UCSD-AML1 (cell line): ENCODE results near the gene G3BP1.
A peak's percentile ranks its signal among the peaks of the same experiment; 100 is the strongest.
"Not testable (repeated sequence)": the region's sequence is repeated elsewhere in the genome, so short reads cannot be mapped to it uniquely, and the experiment has no call there.

Source experiments
- DNase-seq: peaks from one replicate; lab custom pipeline; 2025; ENCODE audit not compliant: unreplicated experiment; lab: John Stamatoyannopoulos, UW

Gene G3BP1

DNA sequence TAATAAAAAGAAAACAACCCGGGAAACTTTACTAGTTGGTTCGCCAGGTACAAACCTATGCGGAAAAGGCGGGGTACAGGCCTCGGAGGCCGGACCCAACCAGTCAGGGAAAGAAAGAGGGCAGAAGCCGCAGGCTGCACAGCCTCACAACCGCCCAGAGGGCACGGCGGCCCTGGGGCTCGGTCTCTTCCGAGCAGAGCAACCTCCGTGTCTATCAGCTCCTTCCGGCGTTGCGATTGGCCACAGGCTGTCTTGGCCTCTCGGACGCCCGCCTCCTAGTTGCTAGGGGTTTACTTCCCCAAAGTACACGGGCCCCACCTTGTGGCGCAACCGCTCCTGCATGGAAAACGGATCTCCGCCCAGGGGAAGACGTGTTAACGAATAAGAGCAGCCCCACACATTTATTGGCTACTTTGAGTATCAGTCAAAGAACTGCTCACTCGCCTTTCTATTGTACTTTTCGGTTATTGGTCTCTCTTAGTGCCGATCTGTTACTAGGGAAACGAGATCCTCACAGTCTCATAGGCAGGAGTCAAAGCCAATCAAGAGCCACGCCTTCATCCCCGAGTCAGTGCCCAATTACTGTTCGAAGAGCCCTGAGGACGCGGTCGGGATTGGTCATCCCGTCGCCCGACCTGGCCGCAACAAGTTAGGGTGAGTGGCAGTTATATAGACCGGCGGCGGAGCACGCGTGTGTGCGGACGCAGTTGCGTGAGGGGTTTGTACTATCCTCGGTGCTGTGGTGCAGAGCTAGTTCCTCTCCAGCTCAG lies at the start of gene G3BP1:
TSS of gene G3BP1 (plus strand) at position 696 of the 770 bp plus-strand sequence. CDS start 14,667 bp downstream, outside the sequence.
- DNase-seq: peak; percentile 99

- no peak for DNase-seq
Measured at GRCh38 chr5:151722546-151722945, 49.2 kb upstream of the G3BP1 start.

DNA sequence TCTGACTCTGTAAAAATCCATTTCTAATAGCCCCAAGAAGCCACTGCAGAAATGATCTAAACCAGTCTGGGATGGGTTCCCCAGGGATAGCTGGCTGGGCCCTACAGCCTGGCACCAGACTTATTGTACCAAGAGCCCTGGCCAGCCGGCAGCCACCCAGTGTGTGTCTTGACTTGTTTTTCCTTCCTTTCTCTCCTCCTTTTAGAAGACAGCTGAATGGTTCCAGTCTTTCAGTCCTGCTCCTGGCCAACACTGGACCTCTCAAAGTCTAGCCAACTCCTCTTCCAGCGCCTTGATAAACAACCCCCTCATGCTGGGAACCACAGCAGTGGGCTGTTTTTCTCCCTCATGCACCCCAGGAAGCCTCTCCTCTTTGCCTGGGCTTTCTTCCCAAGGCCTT lies 47.4 kb upstream of the G3BP1 start:
- DNase-seq: no peak

- DNase-seq: not testable (repeated sequence)
Measured at GRCh38 chr5:151729597-151729996, 42.2 kb upstream of the G3BP1 start.

- no peak for DNase-seq
Measured at GRCh38 chr5:151730381-151730780, 41.4 kb upstream of the G3BP1 start.

DNA sequence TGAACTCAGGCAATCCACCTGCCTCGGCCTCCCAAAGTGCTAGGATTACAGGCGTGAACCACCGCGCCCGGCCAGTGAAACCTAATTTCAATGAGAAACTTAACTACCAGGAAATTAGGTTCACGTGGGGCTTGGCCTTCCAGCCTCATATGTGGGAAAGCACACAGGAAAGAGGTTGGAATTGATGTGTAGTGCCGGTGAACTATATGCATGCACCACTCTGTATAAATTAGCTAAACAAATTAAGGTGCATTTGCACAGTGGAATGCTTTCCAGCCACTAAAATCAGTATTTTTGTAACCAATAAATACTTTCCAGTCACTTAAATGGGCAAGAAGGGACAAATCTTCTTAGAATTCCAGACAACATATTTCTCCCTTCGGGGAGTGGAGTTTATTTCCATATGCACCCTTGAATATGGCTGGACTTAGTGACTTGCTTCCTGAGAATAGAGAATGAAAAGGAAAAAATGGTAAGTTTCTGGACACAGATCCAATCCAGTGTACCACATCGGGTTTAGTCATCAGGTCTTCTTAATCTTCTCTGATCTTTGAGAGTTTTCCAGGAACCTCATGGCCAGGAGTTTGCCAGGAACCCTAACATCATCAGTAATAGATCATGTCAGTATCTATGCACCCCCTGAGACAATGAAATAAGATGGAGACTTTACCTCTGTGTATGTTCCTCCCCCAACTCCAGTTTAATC lies 38.2 kb upstream of the G3BP1 start:
- DNase-seq: no peak

- DNase-seq: no peak
Measured at GRCh38 chr5:151734064-151734408, 37.7 kb upstream of the G3BP1 start.

DNA sequence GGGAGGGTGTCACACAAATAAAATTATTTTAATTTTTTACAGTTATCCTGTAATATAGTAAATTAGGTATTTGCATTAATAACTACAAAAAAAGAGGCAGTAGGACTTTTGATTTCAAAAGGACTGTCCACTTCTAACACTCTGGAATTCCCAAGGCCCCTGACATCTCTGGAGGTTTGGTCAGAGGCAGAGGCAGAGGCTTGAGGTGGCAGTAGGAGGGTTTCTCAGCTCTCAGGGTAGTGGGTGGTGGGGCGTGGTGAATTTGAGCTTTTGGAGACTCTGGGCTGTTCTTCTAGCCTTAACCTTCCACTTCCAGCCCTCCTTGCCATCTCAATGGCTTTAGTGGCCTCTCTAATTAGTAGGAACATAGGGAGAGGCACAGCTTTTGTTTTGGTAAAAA lies 36.1 kb upstream of the G3BP1 start:
- no peak for DNase-seq

DNA sequence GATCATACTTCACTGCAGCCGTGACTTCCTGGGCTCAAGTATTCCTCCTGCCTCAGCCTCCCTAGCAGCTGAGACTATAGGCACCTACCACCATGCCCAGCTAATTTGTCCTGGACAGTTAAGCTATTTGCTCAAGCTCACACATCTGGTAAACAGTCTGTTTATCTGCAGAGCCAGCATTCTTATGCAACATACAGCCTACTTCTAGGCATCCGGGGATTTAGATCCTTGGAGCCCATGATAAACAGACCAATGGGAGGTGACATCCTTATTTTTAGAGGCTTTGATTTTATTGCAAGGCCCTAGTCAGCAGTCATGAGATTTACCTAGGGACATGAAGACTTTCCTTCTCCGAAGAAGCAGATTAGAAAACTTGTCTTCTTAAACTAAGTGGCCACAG lies 34.3 kb upstream of the G3BP1 start:
- DNase-seq: no peak

- no peak for DNase-seq
Measured at GRCh38 chr5:151738125-151738848, 33.5 kb upstream of the G3BP1 start.

DNA sequence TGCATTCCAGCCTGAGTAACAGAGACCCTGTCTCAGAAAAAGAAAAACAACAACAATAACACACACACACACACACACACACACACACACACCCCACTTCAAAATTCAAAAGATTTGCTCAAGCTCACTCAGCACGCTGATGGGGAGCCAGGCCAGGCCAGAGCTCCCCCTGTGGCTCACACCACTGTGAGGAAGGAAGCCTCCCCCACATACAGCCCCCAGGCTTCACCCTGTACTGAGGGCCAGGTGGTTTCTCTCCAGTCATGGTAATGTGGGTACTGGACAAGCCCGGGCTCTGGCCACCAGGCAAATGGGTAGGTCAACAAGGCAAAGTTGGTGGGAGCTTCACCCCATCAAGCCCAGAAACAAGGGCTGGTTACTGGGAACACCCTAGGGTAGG lies 32.4 kb upstream of the G3BP1 start:
- DNase-seq: no peak

GRCh38 chr5:151739939-151740335 lies 31.8 kb upstream of the G3BP1 start:
- DNase-seq: no peak

DNA sequence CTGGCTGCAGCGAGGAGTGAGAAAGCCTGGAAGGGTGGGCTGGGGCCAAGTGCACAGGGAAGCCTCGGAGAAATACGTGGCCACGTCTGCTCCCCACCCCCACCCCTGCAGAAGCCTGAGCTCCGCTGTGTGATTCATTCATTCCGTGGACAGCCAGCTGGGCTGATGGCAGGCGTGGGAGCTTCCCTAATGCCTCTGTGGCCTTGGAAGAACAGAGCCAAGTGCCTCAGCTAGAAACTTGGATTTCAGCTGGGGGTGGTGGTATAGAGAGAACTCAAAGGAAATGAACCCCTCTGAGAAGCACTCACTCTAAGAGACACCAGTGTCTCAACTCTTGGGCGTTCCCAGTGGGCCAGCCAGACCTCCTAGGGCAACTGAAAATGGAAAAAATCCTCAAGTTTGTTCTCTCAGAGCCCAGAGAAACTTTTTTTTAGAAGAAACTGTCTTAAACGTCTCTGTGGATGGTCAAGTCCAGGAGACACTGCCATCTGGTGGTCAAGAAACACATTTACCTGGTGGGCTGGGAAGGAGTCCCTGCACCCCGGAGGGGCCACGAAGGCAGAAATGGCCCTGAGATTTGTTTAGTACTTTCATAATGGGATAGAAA lies 31.3 kb upstream of the G3BP1 start:
- DNase-seq: peak; percentile 30

GRCh38 chr5:151740958-151741373 lies 30.8 kb upstream of the G3BP1 start:
- DNase-seq: no peak

DNA sequence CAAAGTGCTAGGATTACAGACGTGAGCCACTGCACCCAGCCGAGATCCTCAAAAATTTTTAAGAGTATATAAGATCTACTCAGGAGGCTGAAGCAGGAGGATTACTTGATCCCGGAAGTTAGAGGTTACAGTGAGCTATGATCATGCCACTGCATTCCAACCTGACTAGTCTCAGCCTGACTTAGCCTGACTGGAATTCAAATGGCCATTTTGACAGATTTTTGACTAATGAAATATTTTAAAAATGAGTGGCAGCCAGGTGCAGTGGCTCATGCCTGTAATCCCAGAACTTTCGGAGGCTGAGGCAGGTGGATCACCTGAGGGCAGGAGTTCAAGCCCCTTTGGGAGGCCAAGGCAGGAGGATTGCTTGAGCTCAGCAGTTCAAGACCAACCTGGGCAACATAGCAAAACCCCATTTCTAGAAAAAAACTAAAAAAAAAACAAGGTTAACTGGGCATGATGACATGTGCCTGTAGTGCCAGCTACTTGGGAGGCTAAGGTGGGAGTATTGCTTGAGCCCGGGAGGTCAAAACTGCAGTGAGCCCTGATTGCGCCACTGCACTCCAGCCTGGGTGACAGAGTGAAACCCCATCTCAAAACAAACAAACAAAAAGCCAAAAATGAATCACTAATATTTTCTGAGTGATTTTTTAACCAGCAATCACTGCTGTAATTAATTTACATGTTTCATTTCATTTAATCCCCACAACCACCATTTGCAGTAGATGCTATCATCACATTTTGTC lies 29.9 kb upstream of the G3BP1 start:
- no peak for DNase-seq

DNA sequence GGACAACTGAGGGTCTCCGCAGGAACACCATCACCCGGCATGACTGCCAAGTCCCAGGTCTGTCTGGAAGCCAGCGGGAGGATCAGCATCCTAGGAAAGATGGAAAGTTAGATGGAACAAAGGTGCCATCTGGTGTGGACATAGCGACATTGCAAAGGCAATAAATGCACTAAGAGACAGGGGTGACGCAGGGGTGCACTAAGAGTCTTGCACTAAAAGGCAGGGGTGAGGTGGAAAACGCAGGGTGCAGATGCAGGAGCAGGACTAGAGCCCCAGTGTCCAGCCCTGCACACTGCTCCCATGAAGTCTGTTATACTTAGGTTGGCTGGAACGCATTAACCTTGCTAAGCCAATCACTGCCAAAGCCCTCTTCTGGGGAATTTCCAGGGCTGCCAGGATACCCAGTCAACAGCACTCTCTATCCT lies 28.9 kb upstream of the G3BP1 start:
- peak; percentile 18 for DNase-seq

GRCh38 chr5:151743530-151743929 lies 28.2 kb upstream of the G3BP1 start:
- no peak for DNase-seq

DNA sequence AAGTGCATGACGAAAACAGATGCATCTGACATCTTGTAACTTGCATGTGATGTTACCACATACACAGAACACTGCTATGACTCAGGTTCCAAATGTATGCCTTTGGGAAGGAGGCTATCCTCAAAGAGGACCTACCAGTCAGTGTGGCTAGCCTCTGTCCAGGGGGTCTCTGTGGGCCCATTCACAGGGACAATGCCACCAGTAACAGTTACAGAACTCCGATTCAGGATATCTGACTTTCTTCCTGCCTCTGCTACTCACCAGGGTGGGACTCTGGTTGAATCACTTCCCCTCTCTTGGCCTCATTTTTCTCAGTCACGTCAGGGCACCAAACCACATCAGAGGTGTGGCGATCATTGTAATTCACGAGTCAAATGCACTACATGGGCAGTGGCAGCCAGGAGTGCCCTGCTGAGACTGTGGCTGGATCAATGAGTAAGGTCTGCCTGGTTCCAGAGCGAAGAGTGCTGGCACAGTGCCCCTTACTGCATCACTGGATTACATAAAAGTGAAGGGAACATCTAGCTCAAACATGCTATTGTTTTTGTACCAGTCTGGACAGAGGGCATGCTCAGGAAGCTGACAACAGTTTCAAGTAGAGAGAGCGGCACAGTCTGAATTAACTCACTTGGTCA lies 26.6 kb upstream of the G3BP1 start:
- peak; percentile 36 for DNase-seq

GRCh38 chr5:151750121-151750520 lies 21.6 kb upstream of the G3BP1 start:
- DNase-seq: no peak

DNA sequence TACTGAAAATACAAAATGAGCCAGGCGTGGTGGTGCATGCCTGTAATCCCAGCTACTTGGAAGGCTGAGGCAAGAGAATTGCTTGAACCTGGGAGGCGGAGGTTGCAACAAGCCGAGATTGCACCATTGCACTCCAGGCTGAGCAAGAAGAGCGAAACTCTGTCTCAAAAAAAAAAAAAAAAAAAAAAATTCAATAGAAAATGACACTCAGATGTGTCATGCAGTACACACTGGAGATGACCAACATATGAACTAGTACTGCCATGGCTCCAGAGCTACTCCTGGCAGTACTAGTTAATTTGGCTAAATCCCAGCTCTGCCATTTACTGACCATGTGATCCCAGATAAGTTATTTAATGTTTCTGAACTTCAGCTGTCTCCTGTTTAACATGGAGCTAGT lies 20.7 kb upstream of the G3BP1 start:
- DNase-seq: no peak
